ENCODE results near the gene CD300LB.

- no peak for TF ChIP-seq POLR2A (IDR thresholded peaks at IDR 0.05)
- no peak for TF ChIP-seq CTCF (IDR thresholded peaks at IDR 0.05)
Observed at GRCh38 chr17:74491626-74492025, 39.6 kb downstream of the CD300LB start.

Data from stomach (tissue), 4 donors.